NCI-H1436 (cell line): ENCODE results near the gene FZD7.

Source experiments
- DNase-seq: peaks from one replicate; lab custom pipeline; 2025; lab: John Stamatoyannopoulos, UW

Gene FZD7

GRCh38 chr2:202067589-202067988, 33.9 kb downstream of the FZD7 start:
- DNase-seq: no peak

GRCh38 chr2:202069170-202070067, 35.8 kb downstream of the FZD7 start:
- DNase-seq: no peak

- no peak for DNase-seq
These were observed 37.5 kb downstream of the FZD7 start for GRCh38 chr2:202071107-202071506.

- DNase-seq: no peak
These were observed 38.6 kb downstream of the FZD7 start for GRCh38 chr2:202072226-202072625.

- peak; percentile 35 for DNase-seq
These were observed 39.2 kb downstream of the FZD7 start, which contains the start of gene KIAA2012 for GRCh38 chr2:202072737-202073401. TSS of gene KIAA2012 (plus strand) at chr2:202073255. CDS start at chr2:202073628, 373 bp downstream.

GRCh38 chr2:202074324-202074723, 40.7 kb downstream of the FZD7 start:
- DNase-seq: no peak

- DNase-seq: no peak
These were observed 45.7 kb downstream of the FZD7 start for GRCh38 chr2:202079310-202079709.

- no peak for DNase-seq
These were observed 50.6 kb downstream of the FZD7 start for GRCh38 chr2:202084265-202084664.
